ENCODE measurements around the gene MGRN1.

GRCh38 chr16:4631444-4631843 is 6.8 kb downstream of the MGRN1 start:
- TF ChIP-seq CTCF (conservative IDR thresholded peaks at IDR 0.05 in 1 of 2, IDR thresholded peaks at IDR 0.05 in 1 of 2; ENCODE audit: extremely low read depth in 1 of 2, insufficient read depth in 1 of 2, low read depth in 1 of 2, low read length in 2 of 2) (no peak), EZH2 (IDR thresholded peaks at IDR 0.05; ENCODE audit: borderline replicate concordance, low read length) (no peak)

Measured in mammary epithelial cell (primary cell).